ENCODE measurements around the gene TSPAN13.
A peak's percentile ranks its signal among the peaks of the same experiment; 100 is the strongest.
"Not testable (repeated sequence)": the region's sequence is repeated elsewhere in the genome, so short reads cannot be mapped to it uniquely, and the experiment has no call there.

Gene TSPAN13

GRCh38 chr7:16741676-16742075 lies 11.9 kb upstream of the TSPAN13 start:
- DNase-seq, result no peak

- DNase-seq, result no peak
Observed at GRCh38 chr7:16742547-16742946, 11.0 kb upstream of the TSPAN13 start.

- no peak for DNase-seq
Observed at GRCh38 chr7:16743236-16743635, 10.3 kb upstream of the TSPAN13 start.

DNA sequence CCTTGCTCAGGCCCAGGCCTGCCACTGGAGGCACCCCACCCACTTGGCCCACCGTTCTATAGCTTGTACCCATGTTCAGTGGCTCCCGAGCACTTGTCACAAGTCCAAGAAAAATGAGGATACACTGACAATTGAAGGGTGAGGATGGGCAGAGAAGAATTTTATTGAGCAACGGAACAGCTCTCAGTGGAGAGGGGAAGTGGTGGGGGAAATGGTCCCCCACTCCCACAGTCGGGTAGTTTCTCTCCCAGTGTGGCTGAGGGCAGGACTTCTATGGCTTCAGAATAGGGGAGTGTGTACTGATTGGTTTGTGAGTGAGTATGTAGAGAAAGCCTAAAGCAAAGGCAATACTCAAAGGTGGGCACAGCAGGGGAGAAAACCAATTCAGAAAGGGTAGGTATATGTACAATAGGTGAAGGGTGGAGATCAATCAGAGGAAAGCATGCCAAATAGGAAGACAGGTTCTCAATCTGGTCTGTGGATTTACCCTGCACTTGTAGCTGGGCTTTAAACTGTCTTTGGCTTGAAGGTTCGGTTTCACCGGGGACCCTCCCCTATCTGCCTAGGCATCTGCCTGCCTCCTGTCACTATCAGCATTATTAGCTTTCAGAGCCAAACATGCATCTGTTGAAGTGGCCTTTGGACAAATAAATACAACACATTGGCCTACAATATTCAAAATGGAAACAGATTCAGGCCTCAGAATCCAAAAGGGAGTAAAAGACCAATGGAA lies 8.9 kb upstream of the TSPAN13 start:
- no peak for DNase-seq

- DNase-seq, result no peak
Observed at GRCh38 chr7:16745645-16746044, 7.9 kb upstream of the TSPAN13 start.

- no peak for DNase-seq
Observed at GRCh38 chr7:16747102-16747501, 6.5 kb upstream of the TSPAN13 start.

DNA sequence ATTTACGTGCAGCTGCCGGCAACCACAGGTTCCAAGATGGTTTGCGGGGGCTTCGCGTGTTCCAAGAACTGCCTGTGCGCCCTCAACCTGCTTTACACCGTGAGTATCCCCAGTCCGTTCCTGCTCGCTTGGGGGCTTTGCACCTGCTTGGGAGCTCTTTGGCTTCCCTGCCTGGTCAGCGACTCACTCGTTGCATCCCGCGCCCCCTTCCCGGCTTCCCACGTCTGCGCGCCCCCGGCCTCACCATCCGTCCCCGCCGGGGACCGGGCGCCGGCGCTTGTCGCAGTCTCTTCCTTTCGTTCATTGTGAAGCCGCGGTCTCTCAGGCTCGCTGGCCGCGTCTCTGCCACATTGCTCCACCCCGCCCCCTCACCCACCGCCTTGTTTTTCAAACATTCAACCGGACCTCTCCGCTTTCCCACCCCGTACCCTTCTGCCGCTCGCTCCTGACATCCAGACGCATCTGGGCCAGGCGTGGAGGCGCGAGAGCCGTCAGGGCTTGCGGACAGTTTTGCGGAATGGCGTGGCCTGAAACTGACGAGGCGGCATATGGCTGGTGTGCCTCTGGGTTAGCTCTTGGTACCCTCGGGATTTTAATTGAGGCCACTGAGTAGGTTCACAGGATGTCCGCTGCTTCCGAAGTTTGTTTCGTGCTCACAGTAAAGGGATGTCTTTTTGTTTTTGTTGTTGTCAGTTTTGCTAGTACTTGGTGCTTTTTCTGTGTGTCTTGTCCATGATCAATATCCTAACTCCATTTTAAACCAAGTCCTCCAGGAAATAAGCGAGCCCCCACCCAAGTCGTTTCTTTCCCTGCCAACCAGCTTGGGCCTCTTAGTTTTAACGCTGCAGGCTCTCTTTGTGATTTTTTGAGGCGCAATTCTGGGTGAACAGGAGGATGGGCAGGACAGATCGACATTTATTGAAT lies 639 bp downstream of the TSPAN13 start:
- DNase-seq, result peak; percentile 92

GRCh38 chr7:16754856-16755317 lies 1.3 kb downstream of the TSPAN13 start:
- no peak for DNase-seq

GRCh38 chr7:16755397-16755796 lies 1.8 kb downstream of the TSPAN13 start:
- DNase-seq, result no peak

DNA sequence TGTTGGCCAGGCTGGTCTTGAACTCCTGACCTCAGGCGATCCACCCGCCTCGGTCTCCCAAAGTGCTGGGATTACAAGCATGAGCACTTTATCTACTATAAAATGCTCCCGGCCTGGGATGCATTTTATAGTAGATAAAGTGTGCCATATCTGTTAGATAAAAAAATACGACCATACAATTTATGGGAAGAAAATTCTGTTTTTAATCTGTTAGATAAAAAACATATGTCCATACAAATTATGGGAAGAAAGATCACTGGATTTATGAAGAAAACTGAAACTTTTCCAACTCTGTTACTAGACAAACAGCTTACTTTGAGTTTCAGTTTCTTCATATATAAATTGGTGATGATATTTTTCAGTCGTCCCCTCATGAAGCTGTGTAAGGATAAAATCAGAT lies 4.5 kb downstream of the TSPAN13 start:
- no peak for DNase-seq

GRCh38 chr7:16758631-16759611 lies 5.4 kb downstream of the TSPAN13 start:
- DNase-seq, result no peak

- DNase-seq, result no peak
Observed at GRCh38 chr7:16759840-16760239, 6.3 kb downstream of the TSPAN13 start.

- DNase-seq, result no peak
Observed at GRCh38 chr7:16762177-16762576, 8.6 kb downstream of the TSPAN13 start.

- no peak for DNase-seq
Observed at GRCh38 chr7:16764942-16765341, 11.4 kb downstream of the TSPAN13 start.

- DNase-seq, result no peak
Observed at GRCh38 chr7:16765436-16765859, 11.9 kb downstream of the TSPAN13 start.

DNA sequence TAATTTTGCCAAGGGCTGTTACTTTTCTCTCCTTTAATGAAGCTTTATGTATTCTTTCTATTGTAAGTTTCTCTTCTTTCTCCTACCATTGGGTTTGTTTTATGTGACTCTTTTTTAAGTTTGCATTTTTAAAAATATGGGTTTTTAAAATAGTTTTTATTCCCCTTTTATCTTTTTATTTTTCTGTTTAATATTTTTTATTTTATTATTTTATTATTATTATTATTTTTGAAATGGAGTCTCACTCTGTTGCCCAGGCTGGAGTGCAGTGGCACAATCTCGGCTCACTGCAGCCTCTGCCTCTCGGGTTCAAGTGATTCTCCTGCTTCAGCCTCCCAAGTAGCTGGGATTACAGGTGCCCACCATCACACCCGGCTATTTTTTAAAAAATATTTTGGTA lies 16.4 kb downstream of the TSPAN13 start:
- not testable (repeated sequence) for DNase-seq

GRCh38 chr7:16770657-16771329 lies 17.2 kb downstream of the TSPAN13 start:
- no peak for DNase-seq

- no peak for DNase-seq
Observed at GRCh38 chr7:16773326-16773725, 19.8 kb downstream of the TSPAN13 start.

DNA sequence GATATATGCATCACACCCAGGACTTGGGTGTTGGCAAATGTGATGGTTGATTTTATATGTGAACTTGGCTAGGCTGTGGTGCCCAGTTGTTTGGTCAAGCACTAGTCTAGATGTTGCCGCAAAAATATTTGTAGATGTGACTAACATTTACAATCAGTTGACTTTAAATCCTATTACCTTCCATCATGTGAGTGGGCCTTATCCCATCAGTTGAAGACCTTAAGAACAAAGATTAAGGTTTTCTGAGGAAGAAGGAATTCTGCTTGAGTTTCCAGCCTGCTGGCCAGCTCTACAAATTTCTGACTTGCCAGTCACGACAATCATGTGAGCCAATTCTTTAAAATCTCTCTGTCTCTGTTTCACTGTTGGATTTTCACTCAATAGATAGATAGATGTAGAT lies 20.3 kb downstream of the TSPAN13 start:
- no peak for DNase-seq

- no peak for DNase-seq
Observed at GRCh38 chr7:16774294-16774693, 20.7 kb downstream of the TSPAN13 start.

DNA sequence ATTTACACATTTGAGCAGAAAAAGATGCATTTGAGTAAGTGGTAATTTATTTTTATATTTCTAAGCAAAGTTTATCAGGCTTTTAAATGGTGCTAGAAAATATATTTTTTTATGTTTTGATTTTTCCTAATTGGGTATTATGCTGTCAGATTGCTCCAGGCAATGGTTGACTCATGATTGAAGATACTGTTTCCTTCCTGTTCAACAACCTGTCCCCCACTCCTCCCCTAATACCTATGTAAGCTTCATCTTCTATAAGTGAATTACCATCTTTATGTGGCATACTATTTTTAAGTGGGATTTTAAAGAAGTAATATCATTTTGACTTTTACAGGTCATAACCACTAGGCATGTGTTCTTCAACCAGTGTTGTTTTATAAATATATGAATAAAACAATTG lies 21.4 kb downstream of the TSPAN13 start:
- DNase-seq, result no peak

DNA sequence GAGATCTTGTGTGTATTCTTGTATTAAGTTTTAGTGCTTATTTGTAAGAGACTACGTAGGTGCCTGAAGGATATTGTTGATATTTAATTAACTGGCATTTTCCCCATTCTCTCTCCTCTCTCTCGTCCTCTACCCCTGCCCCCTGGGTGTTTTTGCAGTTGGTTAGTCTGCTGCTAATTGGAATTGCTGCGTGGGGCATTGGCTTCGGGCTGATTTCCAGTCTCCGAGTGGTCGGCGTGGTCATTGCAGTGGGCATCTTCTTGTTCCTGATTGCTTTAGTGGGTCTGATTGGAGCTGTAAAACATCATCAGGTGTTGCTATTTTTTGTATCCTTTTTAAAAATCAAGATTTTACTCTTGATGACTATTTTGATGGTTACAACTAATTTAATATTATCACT lies 22.5 kb downstream of the TSPAN13 start:
- no peak for DNase-seq

Data from retina (tissue), 1 donor.